Superior temporal gyrus (tissue), 1 donor: ENCODE results near the gene TBXA2R.
A peak's percentile ranks its signal among the peaks of the same experiment; 100 is the strongest.
"Not testable (repeated sequence)": the region's sequence is repeated elsewhere in the genome, so short reads cannot be mapped to it uniquely, and the experiment has no call there.

Source experiments
- DNase-seq: peaks from one replicate; pipeline ENCODE4 v3.0.0-alpha.2; 2016; ENCODE audit errors: extremely low spot score

TBXA2R gene

GRCh38 chr19:3639479-3639878 is 32.8 kb upstream of the TBXA2R start:
- DNase-seq, result no peak

GRCh38 chr19:3638208-3639193 is 31.8 kb upstream of the TBXA2R start:
- DNase-seq, result no peak

GRCh38 chr19:3637621-3638020 is 30.9 kb upstream of the TBXA2R start:
- DNase-seq, result no peak

- DNase-seq, result no peak
Observed at GRCh38 chr19:3636962-3637361, 30.3 kb upstream of the TBXA2R start.

- no peak for DNase-seq
Observed at GRCh38 chr19:3636506-3636905, 29.8 kb upstream of the TBXA2R start.

- DNase-seq, result no peak
Observed at GRCh38 chr19:3634496-3635045, 27.9 kb upstream of the TBXA2R start.

GRCh38 chr19:3633559-3633988 is 26.9 kb upstream of the TBXA2R start:
- DNase-seq, result no peak

GRCh38 chr19:3632739-3633558 is 26.3 kb upstream of the TBXA2R start:
- DNase-seq, result peak; percentile 33

- no peak for DNase-seq
Observed at GRCh38 chr19:3632098-3632497, 25.4 kb upstream of the TBXA2R start.

- DNase-seq, result no peak
Observed at GRCh38 chr19:3631053-3631861, 24.6 kb upstream of the TBXA2R start.

GRCh38 chr19:3628766-3629165 is 22.1 kb upstream of the TBXA2R start:
- DNase-seq, result not testable (repeated sequence)

- DNase-seq, result no peak
Observed at GRCh38 chr19:3627351-3627723, 20.7 kb upstream of the TBXA2R start.

- peak; percentile 98 for DNase-seq
Observed at GRCh38 chr19:3626473-3627350, 20.0 kb upstream of the TBXA2R start, which contains the start of gene CACTIN. Gene CACTIN (minus strand): TSS chr19:3626790. CDS start chr19:3626762, 28 bp downstream.

GRCh38 chr19:3625996-3626472 is 19.4 kb upstream of the TBXA2R start:
- DNase-seq, result no peak

GRCh38 chr19:3623716-3624115 is 17.0 kb upstream of the TBXA2R start:
- DNase-seq, result no peak

- no peak for DNase-seq
Observed at GRCh38 chr19:3622224-3622623, 15.5 kb upstream of the TBXA2R start.

GRCh38 chr19:3621689-3622088 is 15.0 kb upstream of the TBXA2R start:
- no peak for DNase-seq

- no peak for DNase-seq
Observed at GRCh38 chr19:3620817-3621547, 14.3 kb upstream of the TBXA2R start.

GRCh38 chr19:3620145-3620816 is 13.6 kb upstream of the TBXA2R start:
- no peak for DNase-seq
